SK-N-SH treated with all-trans-retinoic acid at 6 μM for 48 hours (cell line): Measurements from ENCODE around the gene ZNF19.

ENCODE experiments used
- ATAC-seq: fragments of 200-7000 bp; cut with Tn5 transposase; 3 replicates; pipeline ENCODE4 v1.9.1; 2020; ENCODE audit warnings: mild to moderate bottlenecking, moderate library complexity
- BACH2 ChIP-seq: fragments of 250-450 bp; sonication (Bioruptor Pico); IDR thresholded peaks from 2 replicates; pipeline ENCODE4 v1.9.0; 2021; ENCODE audit warnings: mild to moderate bottlenecking, borderline replicate concordance
- CREB5 ChIP-seq: fragments of 250-450 bp; sonication (Bioruptor Pico); IDR thresholded peaks from 2 replicates; pipeline ENCODE4 v1.5.1; 2020; ENCODE audit warnings: low read depth, mild to moderate bottlenecking, moderate library complexity
- CSDC2 ChIP-seq: fragments of 250-450 bp; sonication (Bioruptor Pico); IDR thresholded peaks from 2 replicates; pipeline ENCODE4 v1.5.0; 2020; ENCODE audit warnings: mild to moderate bottlenecking, moderate library complexity
- ESRRG ChIP-seq: fragments of 250-450 bp; sonication (Bioruptor Pico); IDR thresholded peaks from 2 replicates; pipeline ENCODE4 v1.6.1; 2021; ENCODE audit warnings: mild to moderate bottlenecking
- GLIS3 ChIP-seq: fragments of 250-450 bp; sonication (Bioruptor Pico); IDR thresholded peaks from 2 replicates; pipeline ENCODE4 v1.5.0; 2020; ENCODE audit warnings: mild to moderate bottlenecking, moderate library complexity
- ISL1 ChIP-seq: fragments of 250-450 bp; sonication (Bioruptor Pico); IDR thresholded peaks from 2 replicates; pipeline ENCODE4 v2.1.2; 2022; ENCODE audit warnings: mild to moderate bottlenecking, moderate library complexity
- OSR1 ChIP-seq: fragments of 250-450 bp; sonication (Bioruptor Pico); IDR thresholded peaks from 2 replicates; pipeline ENCODE4 v1.8.0; 2022; ENCODE audit warnings: moderate library complexity, mild to moderate bottlenecking, inconsistent platforms
- PATZ1 ChIP-seq: fragments of 250-450 bp; sonication (Bioruptor Pico); IDR thresholded peaks from 2 replicates; pipeline ENCODE4 v1.8.0; 2020; ENCODE audit warnings: mild to moderate bottlenecking, moderate library complexity, borderline replicate concordance
- POU6F1 ChIP-seq: fragments of 250-450 bp; sonication (Bioruptor Pico); IDR thresholded peaks from 2 replicates; pipeline ENCODE4 v1.8.0; 2021; ENCODE audit warnings: low read depth, mild to moderate bottlenecking, moderate library complexity, borderline replicate concordance
- PPARA ChIP-seq: fragments of 250-450 bp; sonication (Bioruptor Pico); IDR thresholded peaks from 2 replicates; pipeline ENCODE4 v1.5.0; 2020; ENCODE audit warnings: mild to moderate bottlenecking, borderline replicate concordance
- RARB ChIP-seq: fragments of 250-450 bp; sonication (Bioruptor Pico); IDR thresholded peaks from 2 replicates; pipeline ENCODE4 v1.8.0; 2021; ENCODE audit warnings: mild to moderate bottlenecking, moderate library complexity
- SNAI2 ChIP-seq: fragments of 250-450 bp; sonication (Bioruptor Pico); IDR thresholded peaks from 2 replicates; pipeline ENCODE4 v1.5.0; 2020; ENCODE audit warnings: mild to moderate bottlenecking, moderate library complexity
- TCF4 ChIP-seq: fragments of 250-450 bp; sonication (Bioruptor Pico); IDR thresholded peaks from 2 replicates; pipeline ENCODE4 v1.8.0; 2021; ENCODE audit warnings: mild to moderate bottlenecking, moderate library complexity, borderline replicate concordance
- TOX ChIP-seq: fragments of 250-450 bp; sonication (Bioruptor Pico); IDR thresholded peaks from 2 replicates; pipeline ENCODE4 v1.8.0; 2021; ENCODE audit warnings: mild to moderate bottlenecking, moderate library complexity, borderline replicate concordance
- ZC3H10 ChIP-seq: fragments of 250-450 bp; sonication (Bioruptor Pico); IDR thresholded peaks from 2 replicates; pipeline ENCODE4 v1.5.1; 2021; ENCODE audit warnings: mild to moderate bottlenecking, moderate library complexity
- ZFP3 ChIP-seq: fragments of 250-450 bp; sonication (Bioruptor Pico); IDR thresholded peaks from 2 replicates; pipeline ENCODE4 v1.5.0; 2020; ENCODE audit warnings: mild to moderate bottlenecking, moderate library complexity
- ZFP30 ChIP-seq: fragments of 450-650 bp; formaldehyde crosslinking; IDR thresholded peaks from 2 replicates; pipeline ENCODE4 v1.5.0; 2022; ENCODE audit warnings: mild to moderate bottlenecking, moderate library complexity
- ZNF565 ChIP-seq: fragments of 450-650 bp; formaldehyde crosslinking; conservative IDR thresholded peaks from 2 replicates; pipeline ENCODE4 v1.5.0; 2020; ENCODE audit warnings: low read depth, mild to moderate bottlenecking, moderate library complexity
- ZNF70 ChIP-seq: fragments of 450-650 bp; formaldehyde crosslinking; IDR thresholded peaks from 2 replicates; pipeline ENCODE4 v1.5.0; 2020; ENCODE audit warnings: mild to moderate bottlenecking, moderate library complexity
- ZNF8 ChIP-seq: fragments of 450-650 bp; formaldehyde crosslinking; IDR thresholded peaks from 2 replicates; pipeline ENCODE4 v1.5.0; 2020; ENCODE audit warnings: mild to moderate bottlenecking, moderate library complexity
- TF ChIP-seq, protein P1 (sequence below): fragments of 250-450 bp; sonication (Bioruptor Pico); IDR thresholded peaks from 2 replicates; pipeline ENCODE4 v1.5.1; 2021; ENCODE audit warnings: mild to moderate bottlenecking, moderate library complexity

ZNF19 gene

DNA sequence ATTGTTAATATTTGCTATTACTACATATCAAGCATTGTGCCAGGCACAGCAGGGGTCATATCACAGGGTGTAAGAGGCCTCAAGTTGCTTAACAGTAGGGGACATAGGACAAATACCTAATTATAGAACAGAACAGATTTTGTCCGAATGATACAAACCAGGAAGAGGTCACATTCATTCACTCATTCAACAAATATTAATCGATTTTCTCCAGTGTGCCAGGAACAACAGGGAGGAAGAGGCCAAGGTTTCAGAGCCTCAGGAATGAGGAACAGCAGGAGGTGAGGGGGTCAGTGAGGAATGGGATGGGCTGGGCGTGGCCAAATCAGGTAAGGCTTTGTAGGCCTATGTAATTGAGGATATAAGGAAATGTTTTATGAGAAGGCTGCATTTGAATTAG, 25.9 kb upstream of the ZNF19 start:
- TF ChIP-seq ZNF8 (CRISPR knock-in tag) (no peak), OSR1 (CRISPR knock-in tag) (no peak), BACH2 (no peak)
- ATAC-seq = no peak

GRCh38 chr16:71514476-71514875, 25.4 kb upstream of the ZNF19 start:
- TF ChIP-seq ESRRG (CRISPR knock-in tag) (no peak), ZFP3 (CRISPR knock-in tag) (no peak), TCF4 (no peak), BACH2 (no peak), TOX (CRISPR knock-in tag) (no peak), GLIS3 (CRISPR knock-in tag) (no peak), PPARA (no peak), POU6F1 (CRISPR knock-in tag) (no peak), PATZ1 (CRISPR knock-in tag) (no peak)
- TF ChIP-seq, protein P1, sequence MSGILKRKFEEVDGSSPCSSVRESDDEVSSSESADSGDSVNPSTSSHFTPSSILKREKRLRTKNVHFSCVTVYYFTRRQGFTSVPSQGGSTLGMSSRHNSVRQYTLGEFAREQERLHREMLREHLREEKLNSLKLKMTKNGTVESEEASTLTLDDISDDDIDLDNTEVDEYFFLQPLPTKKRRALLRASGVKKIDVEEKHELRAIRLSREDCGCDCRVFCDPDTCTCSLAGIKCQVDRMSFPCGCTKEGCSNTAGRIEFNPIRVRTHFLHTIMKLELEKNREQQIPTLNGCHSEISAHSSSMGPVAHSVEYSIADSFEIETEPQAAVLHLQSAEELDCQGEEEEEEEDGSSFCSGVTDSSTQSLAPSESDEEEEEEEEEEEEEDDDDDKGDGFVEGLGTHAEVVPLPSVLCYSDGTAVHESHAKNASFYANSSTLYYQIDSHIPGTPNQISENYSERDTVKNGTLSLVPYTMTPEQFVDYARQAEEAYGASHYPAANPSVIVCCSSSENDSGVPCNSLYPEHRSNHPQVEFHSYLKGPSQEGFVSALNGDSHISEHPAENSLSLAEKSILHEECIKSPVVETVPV (CRISPR knock-in tag) = no peak
- ATAC-seq = no peak

DNA sequence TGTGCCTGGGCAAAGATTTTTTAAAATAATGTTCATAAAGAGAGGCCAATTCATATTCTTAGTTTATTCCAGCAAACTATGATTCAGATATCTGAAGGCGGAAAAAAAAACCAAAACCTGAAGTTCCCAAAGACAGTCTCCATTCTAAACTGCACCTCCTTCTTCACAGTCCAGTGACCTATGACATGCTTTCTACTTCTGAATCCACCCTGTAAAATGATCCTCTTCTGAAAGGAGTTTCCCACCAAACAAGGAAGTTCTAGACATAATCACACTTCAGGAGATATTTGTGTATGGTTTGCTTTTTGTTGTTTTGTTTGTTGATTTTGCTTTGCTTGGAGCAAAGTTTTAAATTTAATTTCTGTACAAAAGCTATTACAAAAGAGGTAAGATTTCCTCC, 24.2 kb upstream of the ZNF19 start:
- no peak for ATAC-seq
- TF ChIP-seq ZC3H10 (no peak), ZNF70 (no peak), RARB (CRISPR knock-in tag) (no peak), PPARA (no peak), ZFP30 (CRISPR knock-in tag) (no peak), BACH2 (no peak), CREB5 (no peak), POU6F1 (CRISPR knock-in tag) (no peak), CSDC2 (CRISPR knock-in tag) (no peak), GLIS3 (CRISPR knock-in tag) (no peak), OSR1 (CRISPR knock-in tag) (no peak), ZNF565 (no peak), ESRRG (CRISPR knock-in tag) (no peak), TCF4 (no peak)

- ATAC-seq = no peak
- TF ChIP-seq TCF4 = no peak
- no peak for TF ChIP-seq PPARA
- no peak for TF ChIP-seq RARB (CRISPR knock-in tag)
- no peak for TF ChIP-seq OSR1 (CRISPR knock-in tag)
- TF ChIP-seq, protein P1 (CRISPR knock-in tag) = no peak
- TF ChIP-seq PATZ1 (CRISPR knock-in tag) = no peak
- TF ChIP-seq ZFP3 (CRISPR knock-in tag) = no peak
- no peak for TF ChIP-seq ZNF70
- no peak for TF ChIP-seq TOX (CRISPR knock-in tag)
- no peak for TF ChIP-seq SNAI2 (CRISPR knock-in tag)
- TF ChIP-seq ZFP30 (CRISPR knock-in tag) = no peak
- TF ChIP-seq ZC3H10 = no peak
- no peak for TF ChIP-seq ISL1 (CRISPR knock-in tag)
- no peak for TF ChIP-seq BACH2
- no peak for TF ChIP-seq GLIS3 (CRISPR knock-in tag)
These were observed 17.9 kb upstream of the ZNF19 start for GRCh38 chr16:71507061-71507460.
